GM18519 (cell line): ENCODE data around the gene ATPAF2.
"Not testable (repeated sequence)": the region's sequence is repeated elsewhere in the genome, so short reads cannot be mapped to it uniquely, and the experiment has no call there.

Experiments
- ATAC-seq: cut with Tn5 transposase; IDR thresholded peaks from one replicate; pipeline ENCODE4 v1.9.1; 2021; ENCODE audit warnings: mild to moderate bottlenecking, moderate library complexity; ENCODE audit not compliant: unreplicated experiment, low FRiP score

ATPAF2 gene

GRCh38 chr17:18014006-18014405, 25.0 kb downstream of the ATPAF2 start:
- no peak for ATAC-seq

DNA sequence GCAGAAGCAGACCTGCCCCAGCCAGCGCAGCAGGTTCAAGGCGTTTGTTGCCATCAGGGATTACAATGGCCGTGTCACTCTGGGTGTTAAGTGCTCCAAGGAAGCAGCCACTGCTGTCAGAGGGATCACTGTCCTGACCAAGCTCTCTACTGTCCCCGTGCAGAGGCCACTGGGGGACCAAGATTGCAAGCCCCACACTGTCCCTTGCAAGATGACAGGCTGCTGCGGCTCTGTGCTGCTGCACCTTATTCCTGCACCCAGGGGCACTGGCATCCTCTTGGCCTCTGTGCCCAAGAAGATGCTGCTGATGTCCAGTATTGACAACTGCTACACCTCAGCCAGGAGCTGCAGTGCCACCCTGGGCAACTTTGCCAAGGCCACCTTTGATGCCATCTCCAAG, 27.7 kb downstream of the ATPAF2 start:
- ATAC-seq: no peak

DNA sequence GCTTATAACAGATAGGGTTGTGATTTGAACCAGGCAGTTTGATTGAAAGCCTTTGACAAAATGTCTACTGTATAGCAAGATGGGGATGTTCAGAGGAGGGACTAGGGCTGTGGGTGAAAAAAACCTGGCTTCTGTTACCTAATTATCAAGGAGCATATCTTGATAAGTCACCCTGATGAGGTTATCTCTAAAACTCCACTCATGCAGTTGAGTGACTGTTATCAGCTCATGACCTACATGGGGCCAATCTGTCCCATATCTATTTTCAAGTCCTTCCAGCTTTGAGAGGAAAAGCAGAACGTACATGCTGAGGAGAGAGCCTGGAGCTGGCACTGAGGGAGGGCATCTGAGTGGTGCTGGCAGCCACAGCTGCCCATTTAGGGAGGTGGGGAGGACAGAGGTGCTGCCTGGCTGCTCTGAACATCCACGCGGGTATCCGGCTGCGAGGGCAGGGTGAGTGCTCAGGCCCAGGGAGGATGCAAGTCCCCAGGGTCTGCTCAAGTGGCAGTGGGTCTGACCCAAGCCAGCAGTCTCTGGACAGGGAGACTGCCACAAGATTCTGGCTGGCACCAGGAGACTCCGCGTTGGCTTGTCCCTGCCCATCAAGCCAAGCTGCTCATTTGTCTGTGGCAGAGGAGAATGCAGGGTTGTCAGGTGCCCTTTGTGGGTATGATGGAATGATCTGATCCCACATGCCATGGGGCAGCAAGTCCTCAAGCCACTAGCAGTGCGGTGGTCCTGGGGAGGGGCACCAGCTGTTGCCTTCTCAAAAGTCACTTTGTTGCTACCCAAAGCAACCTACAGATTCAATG, 29.2 kb downstream of the ATPAF2 start:
- ATAC-seq: no peak

DNA sequence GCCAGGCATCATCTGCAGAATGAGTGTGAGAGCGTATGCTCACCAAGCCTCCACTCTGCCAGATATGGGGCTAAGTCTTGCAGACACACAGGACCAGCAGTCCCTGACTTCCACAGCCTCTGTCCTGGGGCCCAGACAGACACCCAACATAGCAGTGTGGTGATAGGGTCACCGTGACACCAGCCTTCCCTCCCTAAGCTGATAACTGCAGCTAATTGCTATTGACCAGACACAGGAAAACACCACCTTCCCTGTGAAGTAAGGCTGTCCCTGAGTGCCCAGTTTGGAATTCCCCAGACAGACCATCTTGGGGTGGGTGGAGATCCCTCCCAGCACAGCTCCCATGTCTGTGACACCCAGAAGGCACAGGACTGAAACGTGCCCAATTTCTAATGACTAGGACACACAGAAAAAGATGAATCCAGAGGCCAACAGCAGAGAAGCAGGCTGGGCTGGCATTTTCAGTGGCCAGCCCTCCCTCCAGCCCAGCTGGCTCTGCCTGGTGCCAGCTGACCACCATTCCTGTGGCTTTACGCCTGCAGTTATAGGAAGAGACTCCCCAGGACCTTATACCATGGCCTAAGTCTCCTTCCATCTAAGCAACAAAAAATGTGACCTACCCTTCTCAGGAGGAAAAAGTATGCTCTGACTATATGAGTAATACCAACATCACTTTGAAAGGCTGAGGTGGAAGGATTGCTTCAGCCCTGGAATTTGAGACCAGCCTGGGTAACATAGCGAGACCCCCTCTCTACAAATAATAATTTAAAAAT, 30.3 kb downstream of the ATPAF2 start:
- ATAC-seq: no peak

DNA sequence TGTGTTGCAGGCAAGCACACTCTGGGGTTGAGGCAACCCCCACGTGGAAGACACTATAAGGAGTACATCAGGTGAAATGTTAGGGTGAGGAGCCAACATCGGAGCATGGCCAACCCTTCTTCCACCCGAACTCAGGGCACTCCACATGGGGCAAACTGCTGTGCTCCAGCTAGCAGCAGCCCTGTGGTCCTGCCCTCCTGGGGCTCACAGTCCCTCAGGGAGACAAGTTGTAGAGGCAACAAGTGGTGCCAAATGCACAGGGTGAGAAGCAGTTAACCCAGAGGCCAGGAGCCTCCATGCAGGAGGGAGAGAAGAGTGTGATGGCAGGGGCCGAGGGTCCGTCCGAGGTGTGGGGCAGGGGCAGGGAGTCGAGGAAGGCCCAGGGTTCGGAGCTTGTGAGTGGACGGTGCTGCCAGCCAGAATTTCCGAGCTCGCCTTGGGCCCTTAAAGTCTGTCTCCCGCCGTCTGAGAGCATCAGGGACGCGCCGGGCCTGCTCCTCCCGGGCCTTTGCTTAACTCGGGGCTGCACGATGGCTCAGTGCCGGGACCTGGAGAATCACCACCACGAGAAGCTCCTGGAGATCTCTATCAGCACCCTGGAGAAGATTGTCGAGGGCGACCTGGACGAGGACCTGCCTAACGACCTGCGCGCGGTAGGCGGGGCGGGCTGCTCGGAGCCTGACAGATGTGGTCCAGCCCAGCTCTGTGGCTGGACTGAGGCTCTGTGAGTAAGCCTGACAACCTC, 32.3 kb downstream of the ATPAF2 start:
- no peak for ATAC-seq

DNA sequence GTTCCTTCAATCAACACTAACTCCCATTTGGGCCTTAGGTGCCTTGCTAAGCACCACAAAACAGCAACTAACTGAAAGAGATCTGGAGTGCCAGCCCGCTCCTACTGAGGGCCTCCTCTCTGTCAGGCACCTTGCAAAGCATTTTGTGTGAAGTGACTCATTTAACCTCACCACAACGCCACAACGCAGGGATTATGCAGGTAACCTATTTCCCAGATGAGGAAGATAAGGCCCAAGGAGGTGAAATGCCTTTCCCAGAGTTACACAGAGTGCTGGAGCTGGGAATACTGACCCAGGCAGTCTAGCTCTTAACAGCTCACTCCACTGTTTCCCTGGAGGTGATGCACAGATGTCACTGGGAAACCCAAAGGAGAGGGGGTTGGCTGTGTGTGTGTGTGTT, 33.5 kb downstream of the ATPAF2 start:
- no peak for ATAC-seq

DNA sequence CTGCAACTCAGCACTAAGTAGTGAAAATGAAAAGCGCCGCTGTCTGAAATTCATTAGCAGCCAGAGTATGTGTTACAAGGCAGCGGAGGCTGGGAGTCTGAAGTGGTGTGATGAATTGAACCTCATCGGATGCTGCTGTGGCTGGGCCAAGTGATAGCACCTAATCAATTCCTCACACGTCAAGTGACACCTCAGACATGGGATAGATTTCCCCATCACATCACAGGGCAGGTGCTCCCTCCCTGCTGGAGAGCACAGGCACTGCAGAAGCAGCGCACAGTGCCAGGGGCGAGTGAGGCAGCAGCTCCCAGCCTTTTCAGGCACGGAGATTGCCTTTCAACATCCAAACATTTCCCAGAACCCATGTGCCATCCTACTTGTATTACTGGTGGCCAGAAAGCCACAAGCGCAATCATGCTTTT, 34.1 kb downstream of the ATPAF2 start:
- ATAC-seq: no peak

DNA sequence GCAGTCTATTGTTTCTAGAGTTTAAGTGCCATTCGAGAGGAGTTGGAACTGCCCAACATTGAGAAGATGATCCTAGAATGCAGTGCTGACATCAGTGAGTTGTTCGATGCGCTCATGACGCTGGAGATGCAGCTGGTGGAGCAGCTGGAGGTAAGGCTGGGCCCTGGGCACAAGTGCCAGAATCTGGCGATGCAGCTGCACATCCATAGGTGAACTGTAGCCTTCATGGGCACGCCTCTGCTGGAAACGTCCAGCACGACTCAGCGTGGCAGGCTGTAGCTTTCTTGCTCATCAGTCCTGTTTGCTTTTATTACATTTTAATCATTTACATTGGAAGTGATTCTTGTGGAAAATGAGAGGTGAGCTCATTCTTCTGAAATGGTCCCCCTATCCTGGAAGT, 34.6 kb downstream of the ATPAF2 start:
- no peak for ATAC-seq

GRCh38 chr17:18002171-18002570, 36.8 kb downstream of the ATPAF2 start:
- ATAC-seq: no peak

- no peak for ATAC-seq
Measured at GRCh38 chr17:18000030-18000408, 38.9 kb downstream of the ATPAF2 start.

DNA sequence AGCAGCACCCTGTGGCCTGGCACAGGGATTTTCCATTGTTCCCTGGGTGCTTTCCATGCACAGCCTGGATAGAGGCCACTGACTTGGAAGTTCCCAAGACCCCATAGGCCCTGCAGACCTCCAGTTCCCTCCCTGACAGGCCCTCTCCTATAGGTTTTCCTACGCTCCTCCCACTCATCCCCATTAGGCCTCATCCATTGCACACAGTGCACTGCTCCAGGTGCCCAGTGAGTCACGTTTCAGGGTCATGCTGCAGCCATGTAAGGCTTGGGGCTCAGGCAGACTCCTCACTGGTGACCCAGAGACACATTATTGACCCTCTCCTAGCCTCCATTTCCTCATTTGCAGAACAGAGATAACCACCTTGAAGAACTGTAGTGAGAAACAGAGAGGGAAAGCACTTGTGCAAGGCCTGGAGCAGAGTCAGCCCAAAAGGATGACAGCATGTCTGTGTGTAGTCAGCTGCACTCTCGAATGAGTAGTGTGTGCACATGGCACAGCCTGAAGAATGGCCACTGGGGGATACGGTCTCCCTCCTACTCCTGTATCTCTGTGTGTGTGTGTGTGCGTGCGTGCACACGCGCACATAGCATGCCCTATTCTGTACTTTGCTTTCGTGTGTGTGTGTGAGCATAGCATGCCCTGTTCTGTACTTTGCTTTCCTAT, 39.5 kb downstream of the ATPAF2 start:
- ATAC-seq: no peak

GRCh38 chr17:17998934-17999333, 40.0 kb downstream of the ATPAF2 start:
- no peak for ATAC-seq

- ATAC-seq: not testable (repeated sequence)
Measured at GRCh38 chr17:17995887-17996286, 43.1 kb downstream of the ATPAF2 start.

- ATAC-seq: no peak
Measured at GRCh38 chr17:17994271-17995069, 44.5 kb downstream of the ATPAF2 start.

- no peak for ATAC-seq
Measured at GRCh38 chr17:17993852-17994251, 45.1 kb downstream of the ATPAF2 start.

DNA sequence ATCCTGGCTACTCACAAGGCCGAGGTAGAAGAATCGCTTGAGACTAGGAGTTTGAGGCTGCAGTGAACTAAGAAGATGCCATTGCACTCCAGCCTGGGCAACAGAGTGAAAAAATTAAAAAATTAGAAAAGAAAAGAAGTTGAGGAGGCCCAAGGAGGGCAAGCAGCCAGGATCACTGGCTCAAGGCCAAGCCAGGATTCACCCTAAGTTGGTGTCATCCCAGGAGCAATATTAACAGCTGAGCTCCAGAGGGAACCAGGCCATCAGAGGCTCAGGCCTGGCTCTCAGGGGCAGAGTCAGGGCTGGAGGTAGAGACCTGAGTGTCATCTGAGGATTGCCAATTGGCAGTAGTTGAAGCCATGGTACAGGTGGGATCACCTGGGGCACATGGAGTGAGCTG, 45.6 kb downstream of the ATPAF2 start:
- no peak for ATAC-seq

DNA sequence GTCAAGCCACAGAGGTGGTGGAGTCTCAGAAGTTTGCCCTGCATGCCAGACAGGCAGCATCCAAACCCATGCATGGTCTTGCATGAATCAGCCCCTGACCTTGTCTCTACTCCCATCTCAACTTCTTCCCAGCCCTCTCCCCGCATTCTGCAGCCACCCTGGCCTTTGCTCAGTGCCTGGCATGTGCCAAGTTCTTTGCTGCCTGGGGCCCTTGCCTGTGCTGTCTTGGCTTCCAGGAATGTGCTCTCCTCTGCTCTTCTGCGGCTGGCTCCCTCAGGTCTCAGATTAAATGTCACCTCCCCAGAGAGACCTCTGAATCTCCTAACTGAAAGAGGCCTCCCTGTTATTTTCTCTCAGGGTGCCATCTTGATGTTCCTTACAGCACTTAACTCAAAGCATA, 48.7 kb downstream of the ATPAF2 start:
- no peak for ATAC-seq

DNA sequence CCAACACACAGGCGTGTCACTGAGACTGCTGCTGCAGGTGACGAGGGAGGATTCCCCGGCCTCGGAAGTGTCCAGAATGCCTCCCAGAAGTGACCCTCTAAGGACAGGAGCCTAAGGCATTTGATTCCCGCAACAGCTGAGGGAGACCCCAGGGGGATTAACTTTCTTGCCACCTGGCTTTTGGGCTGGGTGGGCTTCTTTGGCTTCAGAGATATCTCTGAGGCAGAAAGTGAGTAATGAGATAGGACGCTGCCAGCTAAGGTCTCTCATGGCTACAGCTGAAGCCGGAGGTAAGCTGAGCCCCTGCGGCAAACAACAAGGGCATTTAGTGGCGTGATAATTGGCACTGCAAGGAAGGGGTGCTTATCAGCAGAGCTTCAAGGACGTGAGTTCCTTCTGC, 49.4 kb downstream of the ATPAF2 start:
- ATAC-seq: no peak

DNA sequence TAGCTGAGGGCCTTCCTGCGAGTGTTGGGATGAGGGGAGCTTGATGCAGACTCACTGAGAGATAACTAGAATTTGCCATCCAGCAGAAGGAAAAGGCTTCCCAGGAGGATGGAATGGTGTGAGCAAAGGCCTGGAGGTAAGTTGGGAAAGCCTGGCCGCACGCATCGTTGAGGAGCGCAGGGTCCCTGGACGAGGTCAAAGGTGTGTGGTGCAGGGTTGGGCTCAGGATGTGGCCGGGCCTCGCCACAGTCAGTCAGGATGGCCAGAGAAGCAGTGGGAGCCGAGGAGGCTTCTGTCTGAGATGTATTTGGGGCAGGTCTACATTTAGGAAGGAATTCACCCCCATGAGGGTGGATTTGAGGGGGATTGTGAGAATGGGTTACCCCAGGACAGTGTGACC, 49.9 kb downstream of the ATPAF2 start:
- ATAC-seq: no peak

- no peak for ATAC-seq
Measured at GRCh38 chr17:17988427-17988945, 50.5 kb downstream of the ATPAF2 start.
